GM10248 (cell line): ENCODE data around the gene ALKBH5.

Experiments
- CTCF ChIA-PET: fragments of 300-600 bp; sonication (Branson Sonifier 250); formaldehyde crosslinking; extraction: SDS; loops from one replicate; lab custom pipeline; 2021; ENCODE audit warnings: antibody characterized with exemption; lab: Yijun Ruan, JAX
- POLR2A ChIA-PET: fragments of 350-650 bp; sonication (Branson Sonifier 250); formaldehyde crosslinking; extraction: SDS; loops from one replicate; lab custom pipeline; 2020; ENCODE audit warnings: antibody characterized with exemption; lab: Yijun Ruan, JAX
- DNase-seq: peaks from one replicate; pipeline ENCODE4 v3.0.0; 2012; ENCODE audit errors: extremely low spot score
- TF ChIP-seq, protein P1 (sequence below): IDR thresholded peaks from 2 replicates; pipeline ENCODE4 v1.5.1; 2012; ENCODE audit warnings: mild to moderate bottlenecking, low read depth; ENCODE audit errors: extremely low read depth, missing control alignments, control extremely low read depth

Gene ALKBH5

DNA sequence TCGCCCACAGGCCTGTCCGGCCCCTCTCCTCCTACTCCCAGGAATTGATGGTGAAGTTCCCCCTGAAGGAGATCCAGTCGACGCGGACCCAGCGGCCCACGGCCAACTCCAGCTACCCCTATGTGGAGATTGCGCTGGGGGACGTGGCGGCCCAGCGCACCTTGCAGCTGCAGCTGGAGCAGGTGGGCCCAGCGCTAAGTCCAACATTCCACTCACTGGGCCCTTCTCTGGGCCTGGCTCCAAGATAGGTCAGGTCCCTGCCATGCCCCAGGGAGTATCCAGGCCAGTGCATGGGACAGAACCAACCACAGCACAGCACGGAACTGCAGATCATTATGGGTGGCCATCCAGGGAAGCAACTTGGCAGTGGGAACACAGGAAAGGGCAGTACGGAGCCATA is 9.9 kb upstream of the ALKBH5 start:
- ChIA-PET CTCF (no interaction called here), POLR2A (no interaction called here)
- TF ChIP-seq, protein P1, sequence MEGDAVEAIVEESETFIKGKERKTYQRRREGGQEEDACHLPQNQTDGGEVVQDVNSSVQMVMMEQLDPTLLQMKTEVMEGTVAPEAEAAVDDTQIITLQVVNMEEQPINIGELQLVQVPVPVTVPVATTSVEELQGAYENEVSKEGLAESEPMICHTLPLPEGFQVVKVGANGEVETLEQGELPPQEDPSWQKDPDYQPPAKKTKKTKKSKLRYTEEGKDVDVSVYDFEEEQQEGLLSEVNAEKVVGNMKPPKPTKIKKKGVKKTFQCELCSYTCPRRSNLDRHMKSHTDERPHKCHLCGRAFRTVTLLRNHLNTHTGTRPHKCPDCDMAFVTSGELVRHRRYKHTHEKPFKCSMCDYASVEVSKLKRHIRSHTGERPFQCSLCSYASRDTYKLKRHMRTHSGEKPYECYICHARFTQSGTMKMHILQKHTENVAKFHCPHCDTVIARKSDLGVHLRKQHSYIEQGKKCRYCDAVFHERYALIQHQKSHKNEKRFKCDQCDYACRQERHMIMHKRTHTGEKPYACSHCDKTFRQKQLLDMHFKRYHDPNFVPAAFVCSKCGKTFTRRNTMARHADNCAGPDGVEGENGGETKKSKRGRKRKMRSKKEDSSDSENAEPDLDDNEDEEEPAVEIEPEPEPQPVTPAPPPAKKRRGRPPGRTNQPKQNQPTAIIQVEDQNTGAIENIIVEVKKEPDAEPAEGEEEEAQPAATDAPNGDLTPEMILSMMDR, result no peak
- DNase-seq, result no peak

- ChIA-PET POLR2A (no interaction called here), CTCF (interaction anchor here (0.8 to 2.1 kb wide), 2 partner anchors 15 to 34 kb away, joined by 3 to 6 read pairs; no protein-coding TSS in a partner anchor)
- no peak for DNase-seq
- TF ChIP-seq, protein P1, result no peak
Measured at GRCh38 chr17:18176176-18176575, 7.5 kb upstream of the ALKBH5 start.

- TF ChIP-seq, protein P1, result no peak
- no peak for DNase-seq
- ChIA-PET POLR2A (no interaction called here), CTCF (interaction anchor here (1.8 to 2.1 kb wide), 3 partner anchors 12 to 35 kb away, joined by 4 to 6 read pairs (median 5); no protein-coding TSS in a partner anchor)
Measured at GRCh38 chr17:18177133-18177532, 6.5 kb upstream of the ALKBH5 start.

DNA sequence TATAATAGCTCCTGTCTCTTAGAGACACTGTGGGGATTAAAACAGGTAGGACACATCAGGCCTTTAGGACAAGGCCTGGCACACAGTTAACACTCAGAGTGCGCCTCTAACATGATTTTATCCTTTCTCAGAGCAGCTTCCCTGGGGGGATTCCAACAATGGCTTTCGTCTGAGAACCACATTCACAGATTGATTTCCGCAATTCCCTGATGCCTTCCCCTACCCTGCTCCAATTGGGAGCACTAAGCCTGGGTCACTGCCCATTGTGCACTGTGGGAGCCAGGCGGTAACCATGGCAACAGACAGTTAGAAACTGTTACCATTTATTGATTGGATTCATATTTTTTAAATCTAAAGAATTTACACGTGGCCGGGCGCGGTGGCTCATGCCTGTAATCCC is 5.9 kb upstream of the ALKBH5 start:
- POLR2A ChIA-PET, result no interaction called here
- TF ChIP-seq, protein P1, result no peak
- CTCF ChIA-PET, result interaction anchor here (1.6 to 2.1 kb wide), 4 partner anchors 13 to 36 kb away, joined by 3 to 6 read pairs (median 4); no protein-coding TSS in a partner anchor
- DNase-seq, result no peak

DNA sequence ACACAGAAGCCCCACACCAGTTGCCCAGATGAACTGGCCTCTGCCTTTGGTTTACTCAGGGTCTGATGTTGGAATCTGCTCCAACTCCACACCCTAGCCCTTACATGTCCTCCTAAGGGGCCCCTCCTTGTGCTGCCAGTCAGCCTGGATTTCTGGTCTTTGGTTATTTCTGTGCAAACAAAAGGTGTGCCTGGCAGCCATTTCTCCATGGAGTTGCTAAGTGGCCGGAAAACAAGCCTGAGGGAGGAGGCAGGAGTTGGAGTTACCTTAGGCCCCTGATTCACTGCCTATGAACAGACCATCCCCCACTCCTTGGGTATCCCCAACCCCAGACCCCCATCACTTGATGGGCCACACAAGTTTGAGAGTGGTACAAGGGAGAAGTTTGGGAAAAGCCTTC is 4.4 kb upstream of the ALKBH5 start:
- POLR2A ChIA-PET, result no interaction called here

GRCh38 chr17:18179804-18180203 is 3.8 kb upstream of the ALKBH5 start:
- TF ChIP-seq, protein P1, result no peak
- no peak for DNase-seq
- ChIA-PET CTCF (interaction anchor here (0.8 to 7.5 kb wide), 5 partner anchors 8 to 38 kb away, joined by 3 to 51 read pairs (median 4); no protein-coding TSS in a partner anchor), POLR2A (interaction anchor here (0.7 kb wide), 1 partner anchor 19 kb away, joined by 8 read pairs; no protein-coding TSS in a partner anchor)

More for the DNA sequence above, 4.4 kb upstream of the ALKBH5 start:
- no peak for DNase-seq
- TF ChIP-seq, protein P1, result no peak
- CTCF ChIA-PET, result interaction anchor here (0.7 to 7.5 kb wide), 5 partner anchors 9 to 38 kb away, joined by 3 to 51 read pairs (median 4); no protein-coding TSS in a partner anchor

DNA sequence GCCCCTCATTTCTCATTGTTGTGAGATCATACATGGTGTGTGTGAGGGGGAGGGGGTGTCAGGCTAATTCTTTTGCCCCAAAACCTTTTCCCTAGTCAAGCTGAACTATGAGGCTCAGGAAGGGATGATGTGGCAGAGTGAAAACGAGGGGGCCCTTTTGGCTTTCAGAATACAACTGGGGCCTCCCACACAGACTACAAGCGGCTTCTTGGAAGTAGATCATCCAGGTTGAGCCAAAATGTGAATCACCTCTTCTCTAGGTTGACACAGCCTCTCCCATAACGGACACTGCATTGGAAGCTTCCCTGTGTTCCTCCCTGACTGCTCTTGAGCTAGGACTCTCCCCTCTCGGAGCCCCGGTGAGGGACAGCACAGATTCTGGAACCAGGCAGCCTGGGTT is 2.3 kb upstream of the ALKBH5 start:
- no peak for DNase-seq
- CTCF ChIA-PET, result interaction anchor here (1.0 to 7.5 kb wide), 4 partner anchors 9 to 40 kb away, joined by 3 to 51 read pairs (median 14); no protein-coding TSS in a partner anchor
- POLR2A ChIA-PET, result no interaction called here
- TF ChIP-seq, protein P1, result no peak
